NT2/D1 (cell line): ENCODE measurements around the gene KANK2.

Experiments
- SUZ12 ChIP-seq: IDR thresholded peaks from 2 replicates; pipeline ENCODE4 v1.6.1; 2011; ENCODE audit not compliant: insufficient read length, insufficient read depth; ENCODE audit errors: extremely low read depth
- YY1 ChIP-seq: IDR thresholded peaks from 2 replicates; pipeline ENCODE4 v1.6.1; 2011; ENCODE audit not compliant: insufficient read length, insufficient read depth
- ZNF274 ChIP-seq: IDR thresholded peaks from 2 replicates; pipeline ENCODE4 v1.6.1; 2011; ENCODE audit warnings: mild to moderate bottlenecking, low read depth, low read length

- no peak for TF ChIP-seq ZNF274
- TF ChIP-seq SUZ12 = no peak
- no peak for TF ChIP-seq YY1
These were observed 40.0 kb upstream of the KANK2 start for GRCh38 chr19:11237321-11237720.
